Endothelial cell of umbilical vein (primary cell): ENCODE data around the gene INHBC. TPM values are rescaled to one million over a fixed set of nuclear protein-coding genes. Genes with fewer than 3 reads are reported as not detected.
"Not testable (repeated sequence)": the region's sequence is repeated elsewhere in the genome, so short reads cannot be mapped to it uniquely, and the experiment has no call there.

Source experiments
- BruUV-seq: library from RNA; stranded (reverse); fragments of 400-500 nt; replicated peaks from 2 replicates; lab custom pipeline; 2021; lab: Mats Ljungman, UMichigan
- CTCF ChIA-PET: fragments of 300-600, 350-600 bp; sonication (Branson Sonifier 250); formaldehyde crosslinking; loops from one replicate; lab custom pipeline; 2021; ENCODE audit warnings: antibody characterized with exemption, inconsistent platforms; lab: Charles Lee
- POLR2A ChIA-PET: fragments of 300-600, 350-600 bp; sonication (Branson Sonifier 250); formaldehyde crosslinking; loops from one replicate; lab custom pipeline; 2021; ENCODE audit warnings: antibody characterized with exemption, inconsistent platforms; lab: Charles Lee
- DNase-seq: peaks from one replicate; pipeline ENCODE4 v3.0.0-alpha.2; 2011; ENCODE audit warnings: low read depth, low spot score
- FAIRE-seq: peaks from 2 replicates; lab custom pipeline; 2011; peaks lifted over from hg19 to GRCh38; lab: Jason Lieb, UNC
- H2AFZ ChIP-seq: 2 replicates; pipeline ENCODE4 v1.6.0; 2012; ENCODE audit warnings: low read depth, low read length, control low read depth, inconsistent platforms
- H3K27ac ChIP-seq: 2 replicates; pipeline ENCODE4 v1.5.1; 2011; ENCODE audit warnings: low read depth, mild to moderate bottlenecking, control low read depth, low read length, moderate library complexity; ENCODE audit not compliant: insufficient read depth
- H3K27me3 ChIP-seq, 2 experiments: 2 replicates each; pipeline versions ENCODE4 v1.6.0 to v1.6.1; 2011; ENCODE audit warnings: low read length in 2 of 2, mixed read lengths in 1 of 2; ENCODE audit not compliant: control insufficient read depth in 2 of 2, insufficient read depth in 2 of 2
- H3K36me3 ChIP-seq, 2 experiments: 2 replicates in 1 of 2; 3 replicates in 1 of 2; pipeline ENCODE4 v1.5.1; 2011; ENCODE audit warnings: low read length in 2 of 2, mild to moderate bottlenecking in 1 of 2, moderate library complexity in 1 of 2; ENCODE audit not compliant: control insufficient read depth in 2 of 2, insufficient read depth in 2 of 2; ENCODE audit errors: extremely low read depth in 1 of 2
- H3K4me1 ChIP-seq: 3 replicates; pipeline ENCODE4 v1.5.1; 2011; ENCODE audit warnings: mild to moderate bottlenecking, low read length; ENCODE audit not compliant: control insufficient read depth, insufficient read depth; ENCODE audit errors: extremely low read depth
- H3K4me2 ChIP-seq: 2 replicates; pipeline ENCODE4 v1.6.1; 2011; ENCODE audit warnings: low read length, control low read depth, mixed read lengths; ENCODE audit not compliant: insufficient read depth
- H3K4me3 ChIP-seq, 3 experiments: fragments of 200-600 bp in 1 of 3; sonication (generic), shearing (Covaris generic) in 1 of 3; replicated peaks in 1 of 3; 2 replicates each; pipeline ENCODE4 v1.5.1; 2011 to 2016; ENCODE audit warnings: control low read depth in 3 of 3, low read length in 3 of 3, mild to moderate bottlenecking in 2 of 3, inconsistent platforms in 1 of 3, low read depth in 1 of 3, moderate library complexity in 1 of 3; ENCODE audit not compliant: insufficient read depth in 1 of 3
- H3K79me2 ChIP-seq: 2 replicates; pipeline ENCODE4 v1.6.0; 2012; ENCODE audit warnings: low read length, inconsistent platforms; ENCODE audit not compliant: control insufficient read depth, insufficient read depth
- H3K9ac ChIP-seq: replicated peaks from 2 replicates; pipeline ENCODE3; 2011; ENCODE audit warnings: low read length, control low read depth; ENCODE audit not compliant: insufficient read depth; ENCODE audit errors: extremely low read depth
- H3K9me1 ChIP-seq: replicated peaks from 3 replicates; pipeline ENCODE4 v1.6.0; 2011; ENCODE audit warnings: mild to moderate bottlenecking, low read length; ENCODE audit not compliant: control insufficient read depth, insufficient read depth; ENCODE audit errors: extremely low read depth
- H3K9me3 ChIP-seq: replicated peaks from 2 replicates; pipeline ENCODE4 v1.5.1; 2012; ENCODE audit warnings: low read length, inconsistent platforms; ENCODE audit not compliant: control insufficient read depth, insufficient read depth
- H4K20me1 ChIP-seq: replicated peaks from 2 replicates; pipeline ENCODE3; 2011; ENCODE audit warnings: mild to moderate bottlenecking, low read length; ENCODE audit not compliant: control insufficient read depth, insufficient read depth; ENCODE audit errors: extremely low read depth
- CTCF ChIP-seq, 2 donors: IDR thresholded peaks; 1 replicate in 1 of 2; 2 replicates in 1 of 2; pipeline ENCODE4 v1.5.1; 2011; ENCODE audit warnings: low read length in 2 of 2, mild to moderate bottlenecking in 2 of 2, moderate library complexity in 2 of 2, control low read depth in 1 of 2, inconsistent platforms in 1 of 2, low read depth in 1 of 2; ENCODE audit not compliant: insufficient read depth in 1 of 2; ENCODE audit errors: extremely low read depth in 1 of 2
- EZH2 ChIP-seq: IDR thresholded peaks from 2 replicates; pipeline ENCODE4 v1.6.1; 2012; ENCODE audit warnings: borderline replicate concordance, low read depth, mild to moderate bottlenecking, moderate library complexity, low read length, inconsistent platforms; ENCODE audit not compliant: severe bottlenecking
- FOS ChIP-seq: IDR thresholded peaks from 2 replicates; pipeline ENCODE4 v1.6.1; 2011; ENCODE audit warnings: mild to moderate bottlenecking, low read length, moderate library complexity, borderline replicate concordance; ENCODE audit not compliant: insufficient read depth
- GATA2 ChIP-seq: IDR thresholded peaks from 2 replicates; pipeline ENCODE4 v1.7.0; 2011; ENCODE audit warnings: low read depth, mild to moderate bottlenecking, moderate library complexity, mixed read lengths, low read length; ENCODE audit not compliant: insufficient read length, insufficient read depth
- JUN ChIP-seq: IDR thresholded peaks from 2 replicates; pipeline ENCODE4 v1.6.1; 2011; ENCODE audit warnings: borderline replicate concordance, low read depth; ENCODE audit not compliant: insufficient read length, insufficient read depth
- MAX ChIP-seq: IDR thresholded peaks from 2 replicates; pipeline ENCODE4 v1.6.1; 2011; ENCODE audit not compliant: insufficient read depth, insufficient read length
- MYC ChIP-seq: IDR thresholded peaks from one replicate; pipeline ENCODE4 v1.6.1; 2011; ENCODE audit warnings: mild to moderate bottlenecking, low read depth, low read length
- POLR2A ChIP-seq: IDR thresholded peaks from 2 replicates; pipeline ENCODE4 v1.6.1; 2012; ENCODE audit warnings: low read depth, mild to moderate bottlenecking, control low read depth, low read length
- POLR2AphosphoS5 ChIP-seq: IDR thresholded peaks from 2 replicates; pipeline ENCODE4 v1.6.1; 2012; ENCODE audit warnings: low read depth, mild to moderate bottlenecking, control low read depth, low read length, moderate library complexity; ENCODE audit not compliant: insufficient read depth
- dilution Hi-C: fragments of 300-500 bp; cut with MboI; formaldehyde crosslinking; loops from one replicate; pipeline ENCODE4 v1.15.0; 2019; ENCODE audit warnings: low sequenced_read_pairs; ENCODE audit not compliant: extremely low pct_ligation_motif_present
- intact Hi-C: fragments of 100-400 bp; cut with micrococcal nuclease; formaldehyde crosslinking; loops from one replicate; pipeline ENCODE4 v1.10.0; 2022
- polyA plus RNA-seq, 4 experiments: library from polyadenylated mRNA; depleted of rRNA in 3 of 4; stranded (reverse) in 3 of 4; unstranded in 1 of 4; fragments of >200 nt; gene quantifications; 2 replicates each; pipeline versions ENCODE4 v1.2.1 to v1.2.3, GENCODE V29; 2011 to 2012; ENCODE audit warnings: missing spikeins in 1 of 4
- total RNA-seq: library from RNA; stranded (reverse); gene quantifications from 2 replicates; pipeline ENCODE4 v1.2.3, GENCODE V29; 2021

INHBC gene
- total and polyA plus RNA-seq, 2 donors (not counting 3 experiments of a cell fraction or from before 2014, with no cell fraction given) = not detected

- no peak overlapping the region for H3K4me2 ChIP-seq
- intact Hi-C loops (no loop called here), dilution Hi-C loops (no loop called here)
- no peaks in the 10 kb centered on the region for H3K36me3 ChIP-seq
- no peaks in the 10 kb centered on the region for H3K4me1 ChIP-seq
- TF ChIP-seq POLR2A = no peak
- TF ChIP-seq MYC = no peak
- TF ChIP-seq POLR2AphosphoS5 = no peak
- TF ChIP-seq FOS = no peak
- no peak for TF ChIP-seq EZH2
- TF ChIP-seq CTCF (IDR thresholded peaks at IDR 0.05; ENCODE audit: extremely low read depth in 1 of 2, insufficient read depth in 1 of 2, low read depth in 1 of 2, low read length in 2 of 2) = no peak
- no peak for TF ChIP-seq JUN
- TF ChIP-seq GATA2 = no peak
- TF ChIP-seq MAX = no peak
- POLR2A ChIA-PET = interaction anchor here (0.6 kb wide), 1 partner anchor 8 kb away, joined by 3 read pairs; no protein-coding TSS in a partner anchor
- FAIRE-seq = no peak
- no peak overlapping the region for H3K9ac ChIP-seq
- no peak overlapping the region for H2AFZ ChIP-seq
- DNase-seq = no peak
- peaks cover 0 to 2% of the 10 kb centered on the region in 2 experiments for H3K27me3 ChIP-seq
- no peak overlapping the region for H3K27ac ChIP-seq
- no peaks in the 10 kb centered on the region for H3K9me3 ChIP-seq
- no peaks in the 10 kb centered on the region for H3K79me2 ChIP-seq
- H3K9me1 ChIP-seq = no peaks in the 10 kb centered on the region
- BruUV-seq = no TSS peak
- no peak overlapping the region for H3K4me3 ChIP-seq
- no peaks in the 10 kb centered on the region for H4K20me1 ChIP-seq
- CTCF ChIA-PET = interaction anchor here (1.2 to 2.7 kb wide), 4 partner anchors 11 to 134 kb away, joined by 3 to 8 read pairs (median 6); no protein-coding TSS in a partner anchor
Measured at GRCh38 chr12:57441846-57442427, 7.4 kb downstream of the INHBC start.

- intact Hi-C loops, H3K4me1 ChIP-seq, H4K20me1 ChIP-seq, H2AFZ ChIP-seq, H3K4me2 ChIP-seq, FAIRE-seq, H3K4me3 ChIP-seq, H3K27ac ChIP-seq, H3K27me3 ChIP-seq, H3K36me3 ChIP-seq, H3K79me2 ChIP-seq, POLR2A ChIA-PET, H3K9me3 ChIP-seq, H3K9me1 ChIP-seq, dilution Hi-C loops, DNase-seq, BruUV-seq, H3K9ac ChIP-seq: not testable (repeated sequence)
- CTCF ChIA-PET = interaction anchor here (0.7 to 2.7 kb wide), 6 partner anchors 8 to 184 kb away, joined by 3 to 8 read pairs (median 4); partner anchors contain the start of gene INHBE
Measured at GRCh38 chr12:57444337-57444736, 9.8 kb downstream of the INHBC start.
